ENCODE results near the gene TMED8.
"Not testable (repeated sequence)": the region's sequence is repeated elsewhere in the genome, so short reads cannot be mapped to it uniquely, and the experiment has no call there.

TMED8 gene

GRCh38 chr14:77359626-77360025 lies 17.3 kb downstream of the TMED8 start:
- no peak for DNase-seq (ENCODE audit: low read depth)

- DNase-seq (ENCODE audit: low read depth) = no peak
Measured at GRCh38 chr14:77356899-77357298, 20.0 kb downstream of the TMED8 start.

- no peak for DNase-seq (ENCODE audit: low read depth)
Measured at GRCh38 chr14:77355811-77356210, 21.1 kb downstream of the TMED8 start.

- DNase-seq (ENCODE audit: low read depth) = no peak
Measured at GRCh38 chr14:77353469-77354141, 23.3 kb downstream of the TMED8 start.

- no peak for DNase-seq (ENCODE audit: low read depth)
Measured at GRCh38 chr14:77347751-77348150, 29.1 kb downstream of the TMED8 start.

- no peak for DNase-seq (ENCODE audit: low read depth)
Measured at GRCh38 chr14:77346495-77346894, 30.4 kb downstream of the TMED8 start.

- DNase-seq (ENCODE audit: low read depth) = no peak
Measured at GRCh38 chr14:77344377-77344996, 32.4 kb downstream of the TMED8 start.

- DNase-seq (ENCODE audit: low read depth) = no peak
Measured at GRCh38 chr14:77343662-77344061, 33.2 kb downstream of the TMED8 start.

GRCh38 chr14:77342726-77343397 lies 34.0 kb downstream of the TMED8 start:
- no peak for DNase-seq (ENCODE audit: low read depth)

- no peak for DNase-seq (ENCODE audit: low read depth)
Measured at GRCh38 chr14:77340389-77340788, 36.5 kb downstream of the TMED8 start.

- no peak for DNase-seq (ENCODE audit: low read depth)
Measured at GRCh38 chr14:77339407-77339806, 37.5 kb downstream of the TMED8 start.

GRCh38 chr14:77338302-77338701 lies 38.6 kb downstream of the TMED8 start:
- DNase-seq (ENCODE audit: low read depth) = no peak

- DNase-seq (ENCODE audit: low read depth) = no peak
Measured at GRCh38 chr14:77337880-77338279, 39.0 kb downstream of the TMED8 start.

GRCh38 chr14:77337255-77337654 lies 39.6 kb downstream of the TMED8 start:
- DNase-seq (ENCODE audit: low read depth) = not testable (repeated sequence)

GRCh38 chr14:77335576-77335975 lies 41.3 kb downstream of the TMED8 start:
- DNase-seq (ENCODE audit: low read depth) = no peak

GRCh38 chr14:77329872-77330271 lies 47.0 kb downstream of the TMED8 start:
- DNase-seq (ENCODE audit: low read depth) = no peak

- DNase-seq (ENCODE audit: low read depth) = no peak
Measured at GRCh38 chr14:77327111-77327510, 49.8 kb downstream of the TMED8 start.

GRCh38 chr14:77325746-77326094 lies 51.2 kb downstream of the TMED8 start:
- DNase-seq (ENCODE audit: low read depth) = no peak

GRCh38 chr14:77324816-77325745 lies 51.8 kb downstream of the TMED8 start:
- no peak for DNase-seq (ENCODE audit: low read depth)

GRCh38 chr14:77324289-77324688 lies 52.6 kb downstream of the TMED8 start:
- DNase-seq (ENCODE audit: low read depth) = no peak

GRCh38 chr14:77323571-77323970 lies 53.3 kb downstream of the TMED8 start:
- no peak for DNase-seq (ENCODE audit: low read depth)

GRCh38 chr14:77322951-77323350 lies 53.9 kb downstream of the TMED8 start:
- DNase-seq (ENCODE audit: low read depth) = no peak
